Measurements from ENCODE around the gene NDST1. TPM values are rescaled to one million over a fixed set of nuclear protein-coding genes. Genes with fewer than 3 reads are reported as not detected.
A peak's percentile ranks its signal among the peaks of the same experiment; 100 is the strongest.

Gene NDST1
- total RNA-seq, 1 donor from 2014 or later, result 101 TPM

GRCh38 chr5:150481708-150481965, 26.3 kb upstream of the NDST1 start:
- no peak overlapping the region for H3K4me3 Mint-ChIP-seq
- no peak for DNase-seq (ENCODE audit: extremely low spot score, unreplicated experiment)
- peak overlapping the region; percentile 62 for H3K27ac Mint-ChIP-seq
- H3K36me3 Mint-ChIP-seq, result no peaks in the 10 kb centered on the region
- H3K9me3 Mint-ChIP-seq, result no peaks in the 10 kb centered on the region
- no peak for TF ChIP-seq CTCF (conservative IDR thresholded peaks at IDR 0.05)
- peaks cover 15% of the 10 kb centered on the region for H3K4me1 Mint-ChIP-seq (ENCODE audit: unreplicated experiment)
- H3K27me3 Mint-ChIP-seq, result no peaks in the 10 kb centered on the region

GRCh38 chr5:150481972-150482406, 25.9 kb upstream of the NDST1 start:
- H3K27ac Mint-ChIP-seq, result peak overlapping the region; percentile 62
- H3K36me3 Mint-ChIP-seq, result no peaks in the 10 kb centered on the region
- no peak for TF ChIP-seq CTCF (conservative IDR thresholded peaks at IDR 0.05)
- no peak for DNase-seq (ENCODE audit: extremely low spot score, unreplicated experiment)
- peaks cover 15% of the 10 kb centered on the region for H3K4me1 Mint-ChIP-seq (ENCODE audit: unreplicated experiment)
- H3K9me3 Mint-ChIP-seq, result no peaks in the 10 kb centered on the region
- peak overlapping the region; percentile 41 for H3K4me3 Mint-ChIP-seq
- H3K27me3 Mint-ChIP-seq, result no peaks in the 10 kb centered on the region

- Mint-ChIP-seq H3K27ac (peak overlapping the region; percentile 93), H3K9me3 (no peaks in the 10 kb centered on the region), H3K27me3 (no peaks in the 10 kb centered on the region), H3K4me1 (ENCODE audit: unreplicated experiment) (peaks cover 43% of the 10 kb centered on the region), H3K4me3 (peak overlapping the region; percentile 89), H3K36me3 (no peaks in the 10 kb centered on the region)
- DNase-seq (ENCODE audit: extremely low spot score, unreplicated experiment), result no peak
- no peak for TF ChIP-seq CTCF (conservative IDR thresholded peaks at IDR 0.05)
Measured at GRCh38 chr5:150484964-150485692, 22.8 kb upstream of the NDST1 start.

- peak overlapping the region; percentile 93 for H3K27ac Mint-ChIP-seq
- H3K9me3 Mint-ChIP-seq, result no peaks in the 10 kb centered on the region
- peaks cover under 1% of the 10 kb centered on the region for H3K36me3 Mint-ChIP-seq
- H3K27me3 Mint-ChIP-seq, result no peaks in the 10 kb centered on the region
- peak; percentile 88 for DNase-seq (ENCODE audit: extremely low spot score, unreplicated experiment)
- peaks cover 50% of the 10 kb centered on the region for H3K4me1 Mint-ChIP-seq (ENCODE audit: unreplicated experiment)
- TF ChIP-seq CTCF (conservative IDR thresholded peaks at IDR 0.05), result no peak
- peak overlapping the region; percentile 89 for H3K4me3 Mint-ChIP-seq
Measured at GRCh38 chr5:150485693-150486401, 22.1 kb upstream of the NDST1 start.

GRCh38 chr5:150486402-150487198, 21.3 kb upstream of the NDST1 start:
- Mint-ChIP-seq H3K9me3 (no peaks in the 10 kb centered on the region), H3K27ac (peak overlapping the region; percentile 93), H3K4me1 (ENCODE audit: unreplicated experiment) (peaks cover 58% of the 10 kb centered on the region), H3K36me3 (peaks cover 8% of the 10 kb centered on the region), H3K27me3 (no peaks in the 10 kb centered on the region), H3K4me3 (peak overlapping the region; percentile 85)
- TF ChIP-seq CTCF (conservative IDR thresholded peaks at IDR 0.05), result no peak
- peak; percentile 85 for DNase-seq (ENCODE audit: extremely low spot score, unreplicated experiment)

Data from type B pancreatic cell (in vitro differentiated cells).